K562 (cell line): ENCODE results near the gene SLC23A2.

Source experiments
- POLR2AphosphoS5 ChIP-seq: IDR thresholded peaks from 2 replicates; pipeline ENCODE4 v1.6.1; 2011; ENCODE audit warnings: mild to moderate bottlenecking, low read depth, low read length, moderate library complexity; ENCODE audit not compliant: control insufficient read depth, insufficient read depth
- ZNF263 ChIP-seq: sonication (generic); formaldehyde crosslinking; IDR thresholded peaks from 2 replicates; pipeline ENCODE4 v1.8.0; 2022; ENCODE audit warnings: mild to moderate bottlenecking, missing genetic modification reagents, borderline replicate concordance
- TF ChIP-seq, protein P1 (sequence below), 3 experiments: IDR thresholded peaks in 2 of 3; conservative IDR thresholded peaks in 1 of 3; 2 replicates each; pipeline ENCODE4 v1.5.1; 2011 to 2012; ENCODE audit warnings: low read length in 3 of 3, mild to moderate bottlenecking in 3 of 3, control low read depth in 2 of 3, improper control_type of control experiment in 1 of 3, inconsistent platforms in 1 of 3, low read depth in 1 of 3, mixed read lengths in 1 of 3, moderate library complexity in 1 of 3; ENCODE audit not compliant: insufficient read depth in 2 of 3

DNA sequence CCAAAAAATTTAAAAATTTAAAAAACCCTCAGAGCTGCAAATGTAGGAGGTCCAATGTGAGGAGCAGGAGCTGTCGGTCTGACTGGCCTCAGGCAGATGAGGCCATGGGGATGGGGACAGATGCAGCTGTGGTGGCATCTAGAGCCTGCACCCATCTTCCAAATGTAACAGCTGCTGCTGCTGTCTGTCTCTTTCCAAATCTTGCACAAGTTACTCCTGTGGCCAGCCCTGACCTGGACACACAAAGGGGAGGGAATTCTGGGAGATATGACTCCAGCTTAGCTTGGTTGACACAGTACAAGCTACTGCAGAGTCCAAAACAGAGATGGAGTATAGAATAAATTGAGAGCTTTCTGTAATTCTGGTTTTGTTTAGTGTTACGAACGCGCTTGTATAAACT, 164.4 kb downstream of the SLC23A2 start:
- TF ChIP-seq, protein P1, sequence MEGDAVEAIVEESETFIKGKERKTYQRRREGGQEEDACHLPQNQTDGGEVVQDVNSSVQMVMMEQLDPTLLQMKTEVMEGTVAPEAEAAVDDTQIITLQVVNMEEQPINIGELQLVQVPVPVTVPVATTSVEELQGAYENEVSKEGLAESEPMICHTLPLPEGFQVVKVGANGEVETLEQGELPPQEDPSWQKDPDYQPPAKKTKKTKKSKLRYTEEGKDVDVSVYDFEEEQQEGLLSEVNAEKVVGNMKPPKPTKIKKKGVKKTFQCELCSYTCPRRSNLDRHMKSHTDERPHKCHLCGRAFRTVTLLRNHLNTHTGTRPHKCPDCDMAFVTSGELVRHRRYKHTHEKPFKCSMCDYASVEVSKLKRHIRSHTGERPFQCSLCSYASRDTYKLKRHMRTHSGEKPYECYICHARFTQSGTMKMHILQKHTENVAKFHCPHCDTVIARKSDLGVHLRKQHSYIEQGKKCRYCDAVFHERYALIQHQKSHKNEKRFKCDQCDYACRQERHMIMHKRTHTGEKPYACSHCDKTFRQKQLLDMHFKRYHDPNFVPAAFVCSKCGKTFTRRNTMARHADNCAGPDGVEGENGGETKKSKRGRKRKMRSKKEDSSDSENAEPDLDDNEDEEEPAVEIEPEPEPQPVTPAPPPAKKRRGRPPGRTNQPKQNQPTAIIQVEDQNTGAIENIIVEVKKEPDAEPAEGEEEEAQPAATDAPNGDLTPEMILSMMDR (IDR thresholded peaks at IDR 0.05 in 2 of 3, conservative IDR thresholded peaks at IDR 0.05 in 1 of 3; ENCODE audit: insufficient read depth in 2 of 3, low read depth in 1 of 3, low read length in 3 of 3), result no peak
- TF ChIP-seq ZNF263 (CRISPR knock-in tag) (no peak), POLR2AphosphoS5 (no peak)
